Trophoblast cell (in vitro differentiated cells and primary cell): ENCODE results near the gene NPFFR2.

Experiments
- DNase-seq, 2 donors: peaks; one replicate each; pipeline ENCODE4 v3.0.0-alpha.2; 2016
- H2AFZ ChIP-seq: 2 replicates; pipeline ENCODE4 v1.6.1; 2013; ENCODE audit warnings: low read length, moderate library complexity, mild to moderate bottlenecking; ENCODE audit not compliant: insufficient read depth, poor library complexity
- H2AK5ac ChIP-seq: 2 replicates; pipeline ENCODE4 v1.6.1; 2013; ENCODE audit warnings: mild to moderate bottlenecking, low read length
- H2BK120ac ChIP-seq: 2 replicates; pipeline ENCODE4 v1.6.1; 2013; ENCODE audit warnings: low read length, mild to moderate bottlenecking, moderate library complexity; ENCODE audit not compliant: insufficient read depth, poor library complexity
- H2BK12ac ChIP-seq: 2 replicates; pipeline ENCODE4 v1.6.1; 2013; ENCODE audit warnings: mild to moderate bottlenecking, low read length, moderate library complexity
- H2BK5ac ChIP-seq: 2 replicates; pipeline ENCODE4 v1.6.1; 2013; ENCODE audit warnings: low read length, low read depth, moderate library complexity, mild to moderate bottlenecking; ENCODE audit not compliant: poor library complexity
- H3K14ac ChIP-seq: 2 replicates; pipeline ENCODE4 v1.6.1; 2013; ENCODE audit warnings: mild to moderate bottlenecking, low read length
- H3K18ac ChIP-seq: 2 replicates; pipeline ENCODE4 v1.6.1; 2013; ENCODE audit warnings: mild to moderate bottlenecking, low read length
- H3K23ac ChIP-seq: 2 replicates; pipeline ENCODE4 v1.6.1; 2013; ENCODE audit warnings: low read length
- H3K27ac ChIP-seq: 2 replicates; pipeline ENCODE4 v1.5.1; 2013; ENCODE audit warnings: low read depth, mild to moderate bottlenecking, inconsistent platforms, low read length, moderate library complexity
- H3K27me3 ChIP-seq: 2 replicates; pipeline ENCODE4 v1.6.1; 2013; ENCODE audit warnings: inconsistent platforms, mild to moderate bottlenecking, low read length, moderate library complexity; ENCODE audit not compliant: insufficient read depth
- H3K36me3 ChIP-seq, 2 experiments: 1 replicate in 1 of 2; 2 replicates in 1 of 2; pipeline ENCODE4 v1.6.1; 2013; ENCODE audit warnings: low read length in 2 of 2, mild to moderate bottlenecking in 2 of 2, moderate library complexity in 1 of 2; ENCODE audit not compliant: insufficient read depth in 2 of 2, control insufficient read depth in 1 of 2
- H3K4ac ChIP-seq: 2 replicates; pipeline ENCODE4 v1.6.1; 2013; ENCODE audit warnings: low read depth, mild to moderate bottlenecking, low read length, moderate library complexity
- H3K4me1 ChIP-seq, 2 experiments: 1 replicate in 1 of 2; 2 replicates in 1 of 2; pipeline ENCODE4 v1.6.1; 2013; ENCODE audit warnings: low read length in 2 of 2, mild to moderate bottlenecking in 2 of 2, moderate library complexity in 1 of 2; ENCODE audit not compliant: insufficient read depth in 2 of 2, control insufficient read depth in 1 of 2
- H3K4me2 ChIP-seq: 2 replicates; pipeline ENCODE4 v1.6.1; 2013; ENCODE audit warnings: inconsistent platforms, mild to moderate bottlenecking, low read length, moderate library complexity
- H3K4me3 ChIP-seq: 2 replicates; pipeline ENCODE4 v1.5.1; 2013; ENCODE audit warnings: mild to moderate bottlenecking, low read depth, low read length, inconsistent platforms
- H3K79me1 ChIP-seq: one replicate; pipeline ENCODE4 v1.6.1; 2013; ENCODE audit warnings: low read length
- H3K79me2 ChIP-seq: 2 replicates; pipeline ENCODE4 v1.6.1; 2013; ENCODE audit warnings: low read length, mild to moderate bottlenecking; ENCODE audit not compliant: control insufficient read depth, insufficient read depth, poor library complexity
- H3K9ac ChIP-seq: 2 replicates; pipeline ENCODE4 v1.6.1; 2013; ENCODE audit warnings: mild to moderate bottlenecking, low read length
- H3K9me3 ChIP-seq: 2 replicates; pipeline ENCODE4 v1.6.1; 2013; ENCODE audit warnings: low read depth, mild to moderate bottlenecking, control low read depth, inconsistent platforms, low read length; ENCODE audit not compliant: insufficient read depth
- H4K12ac ChIP-seq: 2 replicates; pipeline ENCODE4 v1.6.1; 2013; ENCODE audit warnings: low read depth, mild to moderate bottlenecking, low read length, moderate library complexity
- H4K8ac ChIP-seq: 2 replicates; pipeline ENCODE4 v1.6.1; 2013; ENCODE audit warnings: low read depth, mild to moderate bottlenecking, low read length, moderate library complexity
- H4K91ac ChIP-seq: one replicate; pipeline ENCODE4 v1.6.1; 2013; ENCODE audit warnings: low read depth, mild to moderate bottlenecking, low read length, moderate library complexity
- WGBS: extraction: QIAGEN DNeasy Blood & Tissue Kit; methylation state at CpG from one replicate; pipeline ENCODE4 v1.1.7; 2013; ENCODE audit warnings: missing lambda C conversion rate; ENCODE audit not compliant: insufficient read length, insufficient coverage; ENCODE audit errors: extremely low coverage; 5-methylcytosine and 5-hydroxymethylcytosine counted together

NPFFR2 gene

DNA sequence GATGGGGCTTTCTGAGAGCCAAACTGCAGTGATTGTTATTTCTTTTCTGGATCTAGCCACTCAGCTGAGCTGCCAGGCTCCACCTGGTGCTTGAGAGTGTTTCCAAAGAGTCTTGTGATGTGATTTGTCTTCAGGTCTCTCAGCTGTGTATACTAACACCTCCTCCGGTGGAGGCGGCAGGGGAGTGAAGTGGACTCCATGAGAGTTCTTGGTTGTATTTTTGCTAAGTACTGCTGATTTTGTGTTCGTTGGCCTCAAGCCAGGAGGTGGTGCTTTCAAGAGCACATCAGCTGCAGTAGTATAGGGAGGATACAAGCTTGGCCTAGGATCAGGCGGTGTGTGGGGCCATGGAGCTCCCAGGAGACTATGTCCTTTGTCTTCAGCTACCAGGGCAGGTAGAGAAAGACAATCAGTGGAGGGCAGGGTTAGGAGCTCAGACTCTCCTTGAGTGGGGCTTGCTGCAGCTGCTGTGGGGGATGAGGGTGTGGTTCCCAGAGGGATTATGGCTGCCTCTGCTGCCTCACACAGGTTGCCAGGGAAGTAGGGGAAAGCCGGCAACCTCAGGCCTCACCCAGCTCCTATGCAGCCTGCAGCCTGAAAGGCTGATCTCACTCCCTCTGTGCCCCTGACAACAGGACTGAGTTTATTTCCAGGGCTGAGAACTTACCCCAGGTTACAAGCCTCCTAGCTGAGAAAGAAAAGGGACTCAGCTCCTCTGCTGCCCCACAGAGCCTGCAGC lies 62.4 kb downstream of the NPFFR2 start:
- Histone ChIP-seq H3K79me1 (no peaks in the 10 kb centered on the region), H2BK120ac (no peak overlapping the region), H3K27ac (no peak overlapping the region)

DNA sequence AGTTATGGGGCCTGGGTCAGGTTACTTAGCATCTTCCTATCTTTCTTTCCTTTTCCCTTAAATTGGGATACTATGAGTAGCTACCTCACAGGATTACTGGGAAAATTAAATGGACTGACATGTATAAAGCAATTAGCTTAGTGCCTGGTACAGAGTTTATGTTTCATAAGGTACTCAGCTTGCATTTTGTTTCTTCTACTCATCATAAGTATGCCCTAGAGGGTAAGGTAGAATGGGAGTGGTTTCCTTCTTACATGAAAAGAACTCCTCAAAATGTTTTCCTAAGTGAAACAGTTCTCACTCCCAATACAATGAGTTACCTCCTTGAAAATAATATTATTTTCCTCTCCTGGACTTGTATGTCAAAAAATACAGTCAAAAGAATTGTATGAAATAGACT lies 75.7 kb downstream of the NPFFR2 start:
- Histone ChIP-seq H3K4me3 (no peak overlapping the region), H3K9me3 (no peaks in the 10 kb centered on the region)
- DNase-seq: peak in 1 of 2 donors; percentile 23

More for the DNA sequence above, 62.4 kb downstream of the NPFFR2 start:
- no peaks in the 10 kb centered on the region for H3K4me1 ChIP-seq
- H3K9me3 ChIP-seq: no peaks in the 10 kb centered on the region
- H2BK12ac ChIP-seq: no peak overlapping the region
- DNase-seq: no peak
- H3K23ac ChIP-seq: no peak overlapping the region
- H3K4ac ChIP-seq: no peak overlapping the region
- no peak overlapping the region for H4K12ac ChIP-seq
- no peak overlapping the region for H2AFZ ChIP-seq
- no peak overlapping the region for H3K9ac ChIP-seq
- no peak overlapping the region for H4K8ac ChIP-seq
- H4K91ac ChIP-seq: no peak overlapping the region
- no CpG with 5 or more reads among the region's 5 CpGs for WGBS
- H3K36me3 ChIP-seq: no peaks in the 10 kb centered on the region
- no peak overlapping the region for H2AK5ac ChIP-seq
- no peaks in the 10 kb centered on the region for H3K27me3 ChIP-seq
- H3K18ac ChIP-seq: no peak overlapping the region
- H2BK5ac ChIP-seq: no peak overlapping the region
- H3K4me3 ChIP-seq: no peak overlapping the region
- no peak overlapping the region for H3K4me2 ChIP-seq
- H3K14ac ChIP-seq: no peak overlapping the region
- H3K79me2 ChIP-seq: no peaks in the 10 kb centered on the region

DNA sequence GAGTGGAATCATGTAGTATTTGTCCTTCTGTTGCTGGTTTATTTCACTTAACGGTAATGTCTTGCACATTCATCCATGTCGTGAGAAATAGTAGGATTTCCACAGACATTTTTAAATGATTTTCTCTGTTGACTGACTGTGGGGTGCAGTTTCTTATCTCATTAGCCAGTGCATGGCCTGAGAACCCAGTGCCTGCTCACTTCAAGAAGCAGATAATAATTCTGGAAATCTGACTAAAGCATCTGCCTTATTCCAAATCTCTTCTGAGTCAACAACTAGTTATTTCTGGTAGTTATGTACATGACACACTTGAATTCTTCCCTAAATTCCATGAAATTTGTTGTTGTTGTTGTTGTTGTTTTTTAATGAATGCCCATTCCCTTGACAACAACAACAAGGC lies 77.6 kb downstream of the NPFFR2 start:
- Histone ChIP-seq H2BK120ac (no peak overlapping the region), H3K27me3 (no peaks in the 10 kb centered on the region), H2AFZ (no peak overlapping the region), H3K4me3 (no peak overlapping the region), H3K4me2 (no peak overlapping the region), H3K79me2 (no peaks in the 10 kb centered on the region), H4K91ac (no peak overlapping the region), H2BK5ac (no peak overlapping the region), H3K36me3 (no peaks in the 10 kb centered on the region), H3K14ac (no peak overlapping the region), H3K4me1 (peaks cover 0 to 1% of the 10 kb centered on the region in 2 experiments), H3K9me3 (no peaks in the 10 kb centered on the region), H3K9ac (no peak overlapping the region), H3K23ac (no peak overlapping the region), H3K18ac (no peak overlapping the region), H3K4ac (no peak overlapping the region), H3K79me1 (no peaks in the 10 kb centered on the region), H2BK12ac (no peak overlapping the region), H4K8ac (no peak overlapping the region), H4K12ac (no peak overlapping the region), H2AK5ac (no peak overlapping the region), H3K27ac (no peak overlapping the region)
- DNase-seq: peak in 1 of 2 donors; percentile 81
- no CpG with 5 or more reads among the region's 2 CpGs for WGBS

More for the DNA sequence above, 75.7 kb downstream of the NPFFR2 start:
- H3K9ac ChIP-seq: no peak overlapping the region
- no peak overlapping the region for H3K14ac ChIP-seq
- no peaks in the 10 kb centered on the region for H3K36me3 ChIP-seq
- no peak overlapping the region for H2BK12ac ChIP-seq
- H3K23ac ChIP-seq: no peak overlapping the region
- no peak overlapping the region for H2AFZ ChIP-seq
- H3K4me2 ChIP-seq: no peak overlapping the region
- H3K18ac ChIP-seq: no peak overlapping the region
- H4K12ac ChIP-seq: no peak overlapping the region
- H4K91ac ChIP-seq: no peak overlapping the region
- H2BK5ac ChIP-seq: no peak overlapping the region
- no peaks in the 10 kb centered on the region for H3K79me2 ChIP-seq
- H3K79me1 ChIP-seq: no peaks in the 10 kb centered on the region
- H3K4me1 ChIP-seq: peaks cover 0 to 1% of the 10 kb centered on the region in 2 experiments
- no peaks in the 10 kb centered on the region for H3K27me3 ChIP-seq
- H3K4ac ChIP-seq: no peak overlapping the region
- no peak overlapping the region for H2AK5ac ChIP-seq
- H2BK120ac ChIP-seq: no peak overlapping the region
- no peak overlapping the region for H3K27ac ChIP-seq
- H4K8ac ChIP-seq: no peak overlapping the region

DNA sequence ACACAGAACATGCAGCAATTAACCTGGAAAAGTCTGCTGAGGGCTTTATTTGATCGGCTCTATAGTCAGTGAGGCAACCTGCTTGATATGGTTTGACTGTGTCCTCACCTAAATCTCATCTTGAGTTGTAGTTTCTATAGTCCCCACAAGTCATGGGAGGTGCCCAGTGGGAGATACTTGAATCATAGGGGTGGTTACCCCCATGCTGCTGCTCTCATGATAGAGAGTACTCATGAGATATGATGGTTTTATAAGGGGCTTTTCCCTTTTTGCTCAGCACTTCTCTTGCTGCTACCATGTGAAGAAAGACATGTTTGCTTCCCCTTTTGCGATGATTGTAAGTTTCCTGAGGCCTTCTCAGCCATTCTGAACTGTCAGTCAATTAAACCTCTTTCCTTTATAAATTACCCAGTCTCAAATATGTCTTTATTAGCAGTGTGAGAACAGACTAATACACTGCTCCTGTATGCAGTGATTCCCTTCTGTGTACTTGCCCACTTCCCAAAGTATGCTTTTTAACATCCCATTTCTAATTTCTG lies 78.2 kb downstream of the NPFFR2 start:
- Histone ChIP-seq H3K4me1 (peaks cover 0 to 1% of the 10 kb centered on the region in 2 experiments), H3K79me1 (no peaks in the 10 kb centered on the region), H3K36me3 (no peaks in the 10 kb centered on the region), H3K27me3 (no peaks in the 10 kb centered on the region), H3K14ac (no peak overlapping the region), H2AK5ac (no peak overlapping the region), H2BK12ac (peak overlapping the region; percentile 30), H3K18ac (no peak overlapping the region), H3K79me2 (no peaks in the 10 kb centered on the region), H3K9ac (no peak overlapping the region), H3K4me2 (no peak overlapping the region), H3K27ac (no peak overlapping the region), H3K4me3 (no peak overlapping the region), H3K23ac (no peak overlapping the region), H2BK120ac (no peak overlapping the region), H3K4ac (no peak overlapping the region), H3K9me3 (no peaks in the 10 kb centered on the region), H4K12ac (no peak overlapping the region), H2BK5ac (no peak overlapping the region), H4K8ac (no peak overlapping the region), H2AFZ (no peak overlapping the region), H4K91ac (no peak overlapping the region)
- no CpG with 5 or more reads among the region's 2 CpGs for WGBS
- DNase-seq: no peak
